Prostate gland (tissue), 2 donors: ENCODE results near the gene CMSS1. TPM values are rescaled to one million over a fixed set of nuclear protein-coding genes. Genes with fewer than 3 reads are reported as not detected.

Source experiments
- DNase-seq: peaks from one replicate; pipeline ENCODE4 v3.0.0-alpha.2; 2019; ENCODE audit warnings: low spot score
- H3K27ac ChIP-seq, 2 donors: fragments of 200-600 bp; sonication (generic); 2 replicates each; pipeline ENCODE4 v1.5.1; 2017 to 2019
- H3K27me3 ChIP-seq: fragments of 200-600 bp; sonication (generic); replicated peaks from 2 replicates; pipeline ENCODE4 v1.5.1; 2019; ENCODE audit not compliant: insufficient read depth
- H3K36me3 ChIP-seq, 2 donors: fragments of 200-600 bp; sonication (generic); 1 replicate in 1 of 2; 2 replicates in 1 of 2; pipeline versions ENCODE4 v1.5.1 to v1.8.1; 2017 to 2019
- H3K4me1 ChIP-seq: fragments of 200-600 bp; sonication (generic); replicated peaks from 2 replicates; pipeline ENCODE4 v1.5.1; 2019
- H3K4me3 ChIP-seq, 2 donors: fragments of 200-600 bp; sonication (generic); 2 replicates each; pipeline ENCODE4 v1.5.1; 2017 to 2019
- H3K9me3 ChIP-seq: fragments of 200-600 bp; sonication (generic); 2 replicates; pipeline ENCODE4 v1.5.1; 2017
- CTCF ChIP-seq, 4 experiments: fragments of 200-600 bp in 2 of 4; fragments of 450-650 bp in 2 of 4; sonication (generic) in 2 of 4; IDR thresholded peaks; 1 replicate in 3 of 4; 2 replicates in 1 of 4; pipeline ENCODE4 v1.5.1; 2016 to 2019; ENCODE audit warnings: antibody characterized with exemption in 4 of 4, mild to moderate bottlenecking in 2 of 4, moderate library complexity in 2 of 4
- POLR2A ChIP-seq: fragments of 450-650 bp; IDR thresholded peaks from one replicate; pipeline ENCODE4 v1.6.1; 2016; ENCODE audit warnings: antibody characterized with exemption, mild to moderate bottlenecking
- POLR2AphosphoS5 ChIP-seq: sonication (generic); formaldehyde crosslinking; IDR thresholded peaks from one replicate; pipeline ENCODE4 v1.6.1; 2017; ENCODE audit warnings: antibody characterized with exemption
- WGBS: methylation state at CpG from one replicate; pipeline ENCODE4 v1.1.5; 2018; 5-methylcytosine and 5-hydroxymethylcytosine counted together
- intact Hi-C: fragments of 100-400 bp; cut with DNase I; formaldehyde crosslinking; loops from one replicate; pipeline ENCODE4 v1.14.2; 2022
- total RNA-seq, 2 donors: library from RNA; depleted of rRNA; stranded (reverse); fragments of >200 nt; gene quantifications; one replicate each; pipeline ENCODE4 v1.1.0, GENCODE V29; 2016

CMSS1 gene
- total RNA-seq, 2 donors from 2014 or later: 10.2 to 13.6 TPM

- H3K27me3 ChIP-seq: no peaks in the 10 kb centered on the region
- TF ChIP-seq POLR2AphosphoS5: no peak
- no peak for TF ChIP-seq CTCF (IDR thresholded peaks at IDR 0.05)
- TF ChIP-seq POLR2A: no peak
- H3K36me3 ChIP-seq: no peaks in the 10 kb centered on the region
- 91% methylated on average over 5 of the region's 5 CpGs for WGBS
- no peaks in the 10 kb centered on the region for H3K9me3 ChIP-seq
- H3K27ac ChIP-seq: no peak overlapping the region
- intact Hi-C loops: no loop called here
- no peaks in the 10 kb centered on the region for H3K4me1 ChIP-seq
- no peak for DNase-seq
- no peak overlapping the region for H3K4me3 ChIP-seq
These were observed 306.6 kb downstream of the CMSS1 start for GRCh38 chr3:100124201-100124761.

- no peaks in the 10 kb centered on the region for H3K9me3 ChIP-seq
- no peaks in the 10 kb centered on the region for H3K27me3 ChIP-seq
- H3K4me3 ChIP-seq: no peak overlapping the region
- no peaks in the 10 kb centered on the region for H3K36me3 ChIP-seq
- DNase-seq: no peak
- 81% methylated on average over 5 of the region's 5 CpGs for WGBS
- H3K4me1 ChIP-seq: no peaks in the 10 kb centered on the region
- TF ChIP-seq POLR2A: no peak
- no peak for TF ChIP-seq POLR2AphosphoS5
- no peak for TF ChIP-seq CTCF (IDR thresholded peaks at IDR 0.05)
- intact Hi-C loops: no loop called here
- H3K27ac ChIP-seq: no peak overlapping the region
These were observed 307.7 kb downstream of the CMSS1 start for GRCh38 chr3:100125161-100125938.

GRCh38 chr3:100127792-100128191 is 310.1 kb downstream of the CMSS1 start:
- DNase-seq: no peak
- TF ChIP-seq POLR2AphosphoS5 (no peak), POLR2A (no peak), CTCF (IDR thresholded peaks at IDR 0.05) (no peak)
- Histone ChIP-seq H3K4me3 (no peak overlapping the region), H3K9me3 (no peaks in the 10 kb centered on the region), H3K27ac (no peak overlapping the region), H3K4me1 (no peaks in the 10 kb centered on the region), H3K27me3 (no peaks in the 10 kb centered on the region), H3K36me3 (no peaks in the 10 kb centered on the region)
- intact Hi-C loops: no loop called here
- 65% methylated on average over 2 of the region's 2 CpGs for WGBS

GRCh38 chr3:100128565-100128964 is 310.9 kb downstream of the CMSS1 start:
- no peaks in the 10 kb centered on the region for H3K9me3 ChIP-seq
- no peak for DNase-seq
- TF ChIP-seq POLR2A (no peak), POLR2AphosphoS5 (no peak), CTCF (IDR thresholded peaks at IDR 0.05) (no peak)
- H3K36me3 ChIP-seq: no peaks in the 10 kb centered on the region
- no peaks in the 10 kb centered on the region for H3K27me3 ChIP-seq
- no peaks in the 10 kb centered on the region for H3K4me1 ChIP-seq
- no peak overlapping the region for H3K27ac ChIP-seq
- no peak overlapping the region for H3K4me3 ChIP-seq
- intact Hi-C loops: no loop called here
- 91% methylated on average over 5 of the region's 5 CpGs for WGBS

GRCh38 chr3:100129941-100130340 is 312.3 kb downstream of the CMSS1 start:
- Histone ChIP-seq H3K27ac (no peak overlapping the region), H3K4me1 (no peaks in the 10 kb centered on the region), H3K27me3 (no peaks in the 10 kb centered on the region), H3K36me3 (no peaks in the 10 kb centered on the region), H3K9me3 (no peaks in the 10 kb centered on the region), H3K4me3 (no peak overlapping the region)
- TF ChIP-seq POLR2AphosphoS5: no peak
- no peak for TF ChIP-seq CTCF (IDR thresholded peaks at IDR 0.05)
- no peak for TF ChIP-seq POLR2A
- DNase-seq: no peak
- intact Hi-C loops: no loop called here
- 88% methylated on average over 1 of the region's 1 CpG for WGBS
